Adipose tissue (tissue), 3 donors: ENCODE results near the gene CEP41. TPM values are rescaled to one million over a fixed set of nuclear protein-coding genes. Genes with fewer than 3 reads are reported as not detected.
"Not testable (repeated sequence)": the region's sequence is repeated elsewhere in the genome, so short reads cannot be mapped to it uniquely, and the experiment has no call there.

ENCODE experiments used
- H3K27ac ChIP-seq: one replicate; pipeline ENCODE4 v1.5.1; 2013; ENCODE audit warnings: low read depth, low read length
- WGBS, 3 donors: extraction: QIAGEN DNeasy Blood & Tissue Kit; methylation state at CpG; one replicate each; pipeline ENCODE4 v1.1.7; 2013; 5-methylcytosine and 5-hydroxymethylcytosine counted together
- polyA plus RNA-seq, 3 donors: library from polyadenylated mRNA; stranded (reverse); fragments of 200-250 nt; gene quantifications; one replicate each; pipeline ENCODE4 v1.2.3, GENCODE V29; 2013
- donor health status: healthy with polysubstance abuse.
- donor health status: Bipolar disorder and iron deficiency.
- donor health status: healthy.

CEP41 gene
- polyA plus RNA-seq, 3 donors, result 4.0 to 6.2 (median 5.6) TPM

DNA sequence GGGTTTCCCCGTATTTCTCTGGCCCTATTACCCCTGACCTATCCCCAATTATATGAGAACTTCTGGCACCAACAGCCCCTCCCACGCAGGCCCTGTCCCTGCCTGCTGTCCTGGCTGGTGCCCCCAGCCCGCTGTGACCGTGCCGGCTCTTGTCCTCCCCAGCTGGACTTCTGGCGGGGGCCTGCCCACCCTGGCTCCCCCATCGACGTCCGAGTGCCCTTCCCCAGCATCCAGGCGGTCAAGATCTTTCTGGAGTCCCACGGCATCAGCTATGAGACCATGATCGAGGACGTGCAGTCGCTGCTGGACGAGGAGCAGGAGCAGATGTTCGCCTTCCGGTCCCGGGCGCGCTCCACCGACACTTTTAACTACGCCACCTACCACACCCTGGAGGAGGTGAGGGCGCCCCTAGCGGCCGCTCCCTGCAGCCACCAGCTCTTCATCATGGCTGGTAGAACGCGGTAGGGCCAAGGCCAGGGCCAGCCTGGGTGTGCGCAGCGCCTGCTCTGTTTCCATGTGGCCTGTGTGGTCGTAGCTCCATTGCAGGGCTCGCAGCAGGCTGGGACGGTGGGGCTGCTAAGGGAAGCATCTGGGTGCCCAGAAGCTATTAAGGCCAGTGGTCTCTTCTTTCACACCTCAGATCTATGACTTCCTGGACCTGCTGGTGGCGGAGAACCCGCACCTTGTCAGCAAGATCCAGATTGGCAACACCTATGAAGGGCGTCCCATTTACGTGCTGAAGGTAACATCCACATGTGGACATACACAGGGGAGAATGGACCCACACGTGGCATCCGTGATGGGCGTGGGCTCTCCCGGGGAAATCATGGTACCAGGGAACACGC, 59.1 kb downstream of the CEP41 start:
- no peak overlapping the region for H3K27ac ChIP-seq
- 44 to 93% (median 91%) methylated on average over 41 of the region's 41 CpGs for WGBS, 3 donors

DNA sequence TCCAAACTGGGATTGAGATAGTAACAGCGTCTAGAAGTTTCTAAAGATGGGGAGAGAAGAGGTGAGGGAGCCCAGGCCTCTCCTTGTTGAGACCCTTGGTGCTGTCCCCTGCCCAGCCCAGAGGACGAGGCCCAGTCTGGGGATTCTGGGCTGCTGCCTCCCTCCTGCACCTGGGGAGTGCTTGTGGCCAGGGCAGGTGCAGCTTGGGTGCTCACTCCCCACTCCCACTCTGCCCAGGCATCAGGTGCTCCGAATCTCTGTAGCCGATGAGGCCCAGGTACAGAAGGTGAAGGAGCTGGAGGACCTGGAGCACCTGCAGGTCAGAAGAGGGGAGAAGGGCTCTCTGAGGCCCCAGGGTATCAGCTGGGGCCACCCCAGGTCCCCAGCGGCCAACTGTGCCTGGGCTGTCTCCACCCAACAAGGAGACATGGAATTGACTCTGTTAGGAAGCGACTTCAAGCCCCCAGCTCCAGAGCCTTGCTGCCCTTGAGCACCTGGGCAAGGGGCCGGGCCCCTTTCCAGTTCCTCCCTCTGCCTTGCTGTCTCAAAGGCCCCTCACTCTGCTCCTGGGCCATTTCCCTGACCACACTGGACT, 59.9 kb downstream of the CEP41 start:
- no peak overlapping the region for H3K27ac ChIP-seq

DNA sequence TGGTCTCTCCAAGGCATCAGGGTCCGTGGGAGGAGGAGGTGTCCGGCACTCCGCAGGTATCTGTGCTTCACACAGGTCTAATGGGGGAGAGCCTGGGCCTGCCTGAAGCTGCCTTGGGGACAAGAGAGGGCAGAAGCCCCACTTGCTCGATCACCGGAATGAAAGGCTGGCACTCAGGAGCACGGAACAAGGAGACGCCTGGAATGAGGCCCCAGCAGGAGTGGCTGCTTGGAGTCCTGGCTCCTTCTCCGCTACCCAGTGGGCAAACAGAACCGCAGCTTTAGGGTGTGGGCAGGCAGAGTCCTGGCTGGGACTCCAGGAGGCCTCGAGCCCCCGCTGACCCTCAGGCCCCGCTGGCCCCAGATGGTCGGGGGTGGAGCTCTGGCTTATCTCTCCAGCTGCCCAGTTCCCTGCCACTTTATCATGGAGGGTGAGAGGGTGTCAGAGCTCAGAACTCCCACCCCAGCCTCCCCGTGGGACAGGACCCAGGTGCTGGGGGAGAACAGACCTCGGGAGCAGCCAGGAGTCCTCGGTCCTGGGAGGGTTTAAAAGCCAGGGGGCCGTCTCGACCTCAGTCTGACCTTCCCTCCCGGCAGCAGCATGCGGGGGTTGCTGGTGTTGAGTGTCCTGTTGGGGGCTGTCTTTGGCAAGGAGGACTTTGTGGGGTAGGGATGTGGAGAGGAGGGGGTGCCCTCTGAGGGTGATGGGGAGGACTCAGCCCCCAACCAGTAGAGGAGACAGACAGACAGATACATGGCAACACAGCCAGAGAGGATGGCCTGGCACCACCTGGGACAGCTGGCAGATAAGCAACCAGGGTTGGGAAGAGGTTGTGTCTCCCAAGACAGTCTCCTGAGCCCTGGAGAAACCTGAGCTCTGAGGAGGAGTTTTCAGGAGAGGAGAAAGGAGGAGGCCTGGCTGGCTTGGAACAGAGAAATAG, 60.6 kb downstream of the CEP41 start, which contains the start of gene CPA1:
TSS of gene CPA1 (plus strand) at position 574 of the 940 bp plus-strand sequence. CDS start at position 601, 27 bp downstream.
- H3K27ac ChIP-seq, result no peak within 1 kb of the TSS
- WGBS, 3 donors, result 24 to 59% (median 53%) methylated on average over 19 to 20 of the region's 20 CpGs

More for the DNA sequence above, 59.9 kb downstream of the CEP41 start:
- WGBS, 3 donors, result 37 to 89% (median 86%) methylated on average over 7 of the region's 7 CpGs

DNA sequence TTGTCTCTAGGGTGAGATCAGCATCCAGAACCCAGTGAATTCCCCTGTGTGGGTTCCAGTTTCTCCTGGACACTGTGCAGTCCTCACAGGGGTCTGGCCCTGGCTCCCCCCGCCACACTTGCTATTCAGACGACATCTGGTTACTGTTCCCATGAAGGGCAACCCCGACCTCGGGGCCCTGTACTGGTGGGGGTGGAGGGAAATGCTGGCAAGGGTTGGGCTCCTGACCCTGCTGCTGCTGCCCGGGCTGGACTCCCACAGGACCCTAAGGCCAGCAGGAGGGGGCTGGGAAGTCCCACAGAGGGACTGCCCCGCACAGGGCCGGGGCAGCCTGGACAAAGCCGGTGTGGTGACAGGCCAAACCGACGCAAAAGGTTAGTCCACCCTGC, 61.3 kb downstream of the CEP41 start:
- 43 to 69% (median 57%) methylated on average over 10 of the region's 10 CpGs for WGBS, 3 donors
- H3K27ac ChIP-seq, result no peak overlapping the region

DNA sequence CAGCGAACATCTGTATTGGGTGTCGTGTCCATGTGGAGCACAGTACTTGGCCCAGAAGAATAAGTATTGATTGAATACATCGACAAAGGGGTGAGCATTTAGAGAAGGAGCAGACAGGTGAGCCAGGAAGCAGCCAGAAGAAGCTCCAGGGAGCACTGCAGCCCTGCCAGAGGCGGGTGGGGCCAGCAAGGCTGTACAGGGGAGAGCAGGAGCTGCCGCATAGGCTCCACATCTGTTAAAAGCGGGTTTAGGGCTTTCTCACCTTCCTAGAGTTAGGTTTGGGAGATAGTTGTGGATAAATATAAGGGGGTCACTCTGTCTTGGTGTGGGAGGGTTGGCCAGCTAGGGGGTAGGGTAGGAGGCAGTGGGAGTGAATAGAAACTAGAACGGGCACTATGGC, 61.8 kb downstream of the CEP41 start:
- no peak overlapping the region for H3K27ac ChIP-seq
- 59 to 88% (median 85%) methylated on average over 7 of the region's 7 CpGs for WGBS, 3 donors

DNA sequence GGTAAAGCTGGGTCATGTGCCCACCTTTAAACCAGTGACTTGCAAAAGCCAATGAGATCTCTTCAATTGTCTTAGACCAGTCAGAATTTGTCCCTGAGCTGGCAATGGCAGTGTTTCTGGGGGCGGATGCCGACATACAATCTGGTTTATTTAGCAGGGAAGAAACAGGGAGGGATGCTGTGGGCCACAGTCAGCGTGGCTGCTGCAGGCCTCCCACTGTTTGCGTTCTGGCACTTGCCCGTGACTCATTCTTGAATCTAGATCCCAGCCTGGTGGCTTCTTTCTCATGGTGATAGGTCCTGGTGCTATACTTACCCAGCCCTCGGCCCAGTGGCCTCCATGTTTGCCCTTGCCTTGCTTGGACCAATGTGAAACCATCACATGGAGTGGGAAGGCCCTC, 63.6 kb downstream of the CEP41 start:
- H3K27ac ChIP-seq, result no peak overlapping the region
- WGBS, 3 donors, result 71 to 91% (median 86%) methylated on average over 6 of the region's 6 CpGs

DNA sequence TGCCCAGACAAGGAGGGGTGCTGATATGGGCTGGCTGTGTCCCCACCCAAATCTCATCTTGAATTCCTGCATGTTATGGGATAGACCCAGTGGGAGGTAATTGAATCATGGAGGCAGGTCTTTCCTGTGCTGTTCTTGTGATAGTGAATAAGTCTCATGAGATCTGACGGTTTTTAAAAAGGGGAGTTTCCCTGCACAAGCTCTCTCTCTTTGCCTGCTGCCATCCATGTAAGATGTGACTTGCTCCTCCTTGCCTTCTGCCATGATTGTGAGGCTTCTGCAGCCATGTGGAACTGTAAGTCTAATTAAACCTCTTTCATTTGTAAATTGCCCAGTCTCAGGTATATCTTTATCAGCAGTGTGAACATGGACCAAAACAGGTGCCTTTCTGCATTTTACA, 64.4 kb downstream of the CEP41 start:
- 50 to 100% (median 97%) methylated on average over 1 of the region's 1 CpG for WGBS, 3 donors
- H3K27ac ChIP-seq, result not testable (repeated sequence)

DNA sequence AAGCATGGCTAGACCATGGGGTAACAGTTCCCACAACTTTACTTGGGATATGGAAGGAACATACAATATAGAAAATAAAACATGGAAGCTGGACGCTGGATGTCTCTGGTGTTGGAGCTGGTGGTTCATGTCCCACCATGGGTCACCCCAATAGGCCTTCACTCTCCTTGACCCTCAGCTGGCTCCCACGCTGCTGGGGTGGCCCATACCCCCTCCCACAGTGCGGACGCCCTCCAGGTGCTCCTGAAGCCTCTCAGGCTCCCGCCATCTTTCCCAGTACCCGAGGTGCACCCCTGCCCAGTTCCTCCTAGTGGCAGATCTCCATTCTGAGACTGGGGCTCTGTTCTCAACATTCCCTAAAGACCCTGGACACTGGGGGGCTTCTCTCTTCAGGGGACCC, 66.3 kb downstream of the CEP41 start:
- no peak overlapping the region for H3K27ac ChIP-seq
- 79 to 98% (median 96%) methylated on average over 6 of the region's 6 CpGs for WGBS, 3 donors

DNA sequence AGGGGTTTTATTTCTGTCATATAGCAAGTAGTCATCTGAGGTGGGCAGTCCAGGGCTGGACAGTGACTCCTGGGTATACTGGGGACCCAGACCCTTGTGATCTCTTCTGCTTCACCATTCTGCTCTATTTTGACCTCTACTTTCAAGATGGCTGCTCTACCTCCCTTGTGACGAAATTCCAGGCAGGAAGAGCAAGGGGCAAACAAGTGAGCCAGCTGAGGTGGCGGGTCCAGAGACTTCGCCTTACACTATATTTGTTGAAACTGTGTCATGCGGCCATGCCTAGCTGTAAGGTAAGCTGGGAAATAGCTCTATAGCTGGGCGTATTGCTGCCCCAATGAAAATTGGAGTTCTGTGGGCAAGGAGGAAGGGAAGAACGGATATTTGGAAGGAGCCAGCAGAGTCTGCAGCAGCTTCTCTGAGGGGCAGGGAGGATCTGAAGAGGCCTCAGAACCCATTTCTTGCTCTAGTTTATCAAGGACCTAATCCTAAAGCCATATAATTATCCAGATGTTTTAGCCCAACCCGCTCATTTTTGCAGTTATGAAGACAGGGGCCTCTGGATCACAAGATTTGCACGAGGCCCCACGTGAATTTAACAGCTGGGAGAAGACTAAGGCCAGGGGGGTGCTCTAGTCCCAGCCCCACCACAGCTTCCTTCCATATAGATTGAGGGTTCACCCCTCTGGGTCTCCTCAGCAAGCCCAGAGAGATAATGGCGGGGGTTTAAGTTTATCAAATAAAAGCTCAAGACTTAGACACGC, 68.2 kb downstream of the CEP41 start:
- WGBS, 3 donors, result 70 to 83% (median 81%) methylated on average over 11 of the region's 11 CpGs
- H3K27ac ChIP-seq, result no peak overlapping the region

DNA sequence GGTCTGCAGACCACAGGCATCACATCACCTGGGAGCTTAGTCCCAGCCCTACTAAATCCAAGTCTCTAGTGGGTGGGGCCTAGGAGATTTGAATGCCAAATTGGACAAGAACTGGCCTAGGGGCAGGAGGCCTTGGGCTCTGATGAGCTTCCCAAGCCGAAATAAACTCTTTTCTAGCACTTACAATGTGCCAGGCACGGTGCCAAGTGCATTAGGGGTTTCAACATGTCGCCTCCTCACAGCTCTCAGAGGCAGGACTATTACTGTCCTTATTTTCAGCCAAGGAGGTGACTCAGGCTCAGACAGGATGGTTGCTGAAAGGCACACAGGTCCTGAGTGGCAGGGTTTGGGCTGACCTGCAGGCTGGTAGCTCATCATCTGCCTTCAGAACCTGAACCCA, 69.8 kb downstream of the CEP41 start:
- 61 to 74% (median 71%) methylated on average over 3 of the region's 3 CpGs for whole genome bisulfite sequencing, 3 donors
- no peak overlapping the region for H3K27ac ChIP-seq

DNA sequence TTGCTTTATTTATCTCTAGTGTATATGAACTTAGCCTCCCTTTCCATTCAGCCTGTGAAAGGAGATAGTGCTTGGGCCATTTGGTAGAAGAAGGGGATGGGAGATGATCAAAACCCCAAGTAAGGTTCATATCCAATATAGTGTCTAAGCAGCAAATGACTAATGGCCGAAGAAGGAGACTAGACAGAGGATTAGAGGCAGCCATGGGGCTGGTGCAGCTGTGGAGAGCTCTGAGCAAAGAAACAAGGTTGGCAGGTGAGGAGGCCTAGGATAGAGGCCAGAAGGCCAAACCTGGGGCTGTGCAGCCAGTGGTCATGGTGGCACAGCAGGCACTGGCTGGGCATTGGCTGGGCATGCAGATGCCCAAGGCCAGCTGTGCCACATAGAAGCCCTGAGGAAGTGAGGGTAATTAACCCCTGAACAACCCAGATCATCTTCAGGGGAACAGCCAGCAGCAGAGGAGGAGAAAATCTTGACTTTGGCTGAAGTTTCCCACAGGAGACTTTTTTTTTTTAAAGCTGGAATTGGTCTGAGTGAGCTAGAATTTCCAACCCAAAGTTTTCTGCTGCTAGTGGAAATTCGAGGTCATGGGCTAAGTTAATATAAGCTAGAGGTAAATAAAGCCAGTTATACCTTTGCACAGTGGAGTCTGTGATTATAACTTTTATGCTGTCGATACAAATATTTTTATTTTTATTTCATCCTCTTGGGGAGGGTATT, 70.8 kb downstream of the CEP41 start:
- no peak overlapping the region for H3K27ac ChIP-seq
- WGBS, 3 donors, result 43 to 67% (median 49%) methylated on average over 3 of the region's 3 CpGs

DNA sequence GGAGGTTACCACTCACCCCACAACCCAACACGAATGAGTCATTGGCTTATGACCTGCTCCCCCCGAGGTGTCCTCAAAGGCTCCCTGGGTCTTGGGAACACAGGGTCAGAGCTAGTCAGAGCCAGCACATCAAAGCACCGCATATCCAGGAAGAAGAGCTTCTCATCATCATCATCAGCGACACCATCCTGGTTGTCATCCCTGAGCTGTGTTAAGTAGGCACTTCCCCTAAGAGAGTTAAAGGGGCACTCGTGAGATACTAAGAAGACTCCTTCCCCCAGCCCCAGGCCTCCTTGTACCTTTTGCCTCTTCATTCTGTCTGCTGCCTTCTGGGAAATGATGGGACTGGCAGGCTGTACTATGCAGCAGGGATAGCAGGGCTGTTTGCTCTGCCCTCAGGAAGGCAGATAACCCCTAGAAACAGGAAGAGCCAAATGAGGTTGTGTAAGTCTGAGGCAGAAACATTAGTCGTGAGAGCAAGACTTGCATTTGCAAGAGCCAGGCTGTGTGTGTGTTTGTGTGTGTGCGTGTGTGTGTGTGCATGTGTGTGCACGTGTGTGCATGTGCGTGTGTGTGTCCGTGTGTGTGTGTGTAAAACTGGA, 71.6 kb downstream of the CEP41 start:
- WGBS, 3 donors, result 35 to 47% (median 38%) methylated on average over 10 of the region's 10 CpGs
- no peak overlapping the region for H3K27ac ChIP-seq

DNA sequence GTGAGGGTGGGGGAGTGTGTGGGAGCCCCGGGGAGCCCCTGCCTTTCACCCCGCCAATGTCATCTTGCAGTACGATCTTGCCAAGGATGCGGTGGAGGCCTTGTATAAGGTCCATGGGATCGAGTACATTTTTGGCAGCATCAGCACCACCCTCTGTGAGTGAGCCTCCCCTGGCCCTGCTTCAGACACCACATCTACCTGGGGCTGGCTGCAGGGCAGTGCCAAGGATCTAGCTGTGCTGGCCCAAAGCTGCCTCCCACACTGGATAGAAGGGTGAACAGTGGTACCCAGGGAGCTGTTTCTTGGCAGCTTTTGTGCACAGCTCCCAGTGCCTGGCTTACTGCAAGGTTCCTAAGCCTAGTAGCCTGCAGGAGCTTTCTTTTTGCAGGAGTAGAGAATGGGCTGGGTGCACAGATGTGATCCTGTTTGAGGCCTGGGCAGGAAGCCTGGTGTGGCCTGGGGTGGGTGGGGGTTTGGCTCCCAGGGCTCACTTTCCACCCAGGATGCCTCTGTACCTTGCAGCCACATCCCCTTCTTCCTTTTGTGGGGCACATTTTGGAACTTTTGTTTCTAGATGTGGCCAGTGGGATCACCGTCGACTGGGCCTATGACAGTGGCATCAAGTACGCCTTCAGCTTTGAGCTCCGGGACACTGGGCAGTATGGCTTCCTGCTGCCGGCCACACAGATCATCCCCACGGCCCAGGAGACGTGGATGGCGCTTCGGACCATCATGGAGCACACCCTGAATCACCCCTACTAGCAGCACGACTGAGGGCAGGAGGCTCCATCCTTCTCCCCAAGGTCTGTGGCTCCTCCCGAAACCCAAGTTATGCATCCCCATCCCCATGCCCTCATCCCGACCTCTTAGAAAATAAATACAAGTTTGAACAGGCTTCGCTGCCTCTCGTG, 72.7 kb downstream of the CEP41 start:
- 83 to 95% (median 85%) methylated on average over 19 of the region's 19 CpGs for WGBS, 3 donors
- H3K27ac ChIP-seq, result no peak overlapping the region

DNA sequence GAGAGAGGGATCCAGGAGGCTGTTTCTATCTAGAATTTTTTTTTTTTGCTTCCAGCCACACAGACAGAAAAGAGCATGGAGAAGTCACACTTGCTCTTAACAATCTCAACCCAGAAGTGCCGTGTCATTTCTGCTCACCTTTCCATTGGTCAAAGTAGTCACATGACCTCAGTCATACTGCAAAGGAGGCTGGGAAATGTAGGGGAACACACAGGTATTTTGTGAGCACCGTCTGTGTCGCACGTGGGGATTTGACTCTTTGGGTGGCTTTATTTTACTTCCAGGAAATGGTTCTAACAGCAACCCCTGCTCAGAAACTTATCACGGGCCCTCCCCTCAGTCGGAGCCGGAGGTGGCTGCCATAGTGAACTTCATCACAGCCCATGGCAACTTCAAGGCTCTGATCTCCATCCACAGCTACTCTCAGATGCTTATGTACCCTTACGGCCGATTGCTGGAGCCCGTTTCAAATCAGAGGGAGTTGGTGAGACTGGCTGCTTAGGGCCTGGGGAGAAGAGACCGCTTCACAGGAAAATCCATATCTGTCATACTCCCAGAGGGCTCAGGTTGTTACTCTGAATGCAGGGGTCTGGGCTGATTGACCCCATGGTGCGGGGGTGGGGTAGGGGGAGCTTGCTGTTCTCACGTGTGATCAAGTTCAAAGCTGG, 73.6 kb downstream of the CEP41 start:
- WGBS, 3 donors, result 88 to 91% (median 90%) methylated on average over 13 of the region's 13 CpGs
- no peak overlapping the region for H3K27ac ChIP-seq

DNA sequence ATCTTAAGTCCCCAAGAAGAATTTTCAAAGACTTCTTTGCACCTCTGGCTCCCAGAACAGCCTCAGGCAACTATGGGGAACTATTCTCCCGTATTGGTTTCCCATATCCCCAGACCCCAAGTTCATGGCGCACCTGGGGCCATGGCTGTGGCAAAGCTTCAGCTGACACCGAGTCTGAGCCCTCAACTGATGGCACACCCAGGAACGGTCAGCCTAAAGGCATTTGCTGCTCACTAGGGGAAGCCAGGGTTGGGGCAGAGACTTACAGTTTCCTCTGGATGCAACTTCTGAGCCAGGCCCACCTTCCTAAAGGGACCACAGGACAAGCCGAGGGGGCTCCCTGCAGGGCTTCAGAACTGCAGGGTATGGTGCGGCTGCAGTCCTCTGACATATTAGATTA, 74.3 kb downstream of the CEP41 start:
- WGBS, 3 donors, result 90 to 94% (median 91%) methylated on average over 6 of the region's 6 CpGs
- no peak overlapping the region for H3K27ac ChIP-seq
